GM19438 (cell line): Measurements from ENCODE around the gene ZBTB46.
"Not testable (repeated sequence)": the region's sequence is repeated elsewhere in the genome, so short reads cannot be mapped to it uniquely, and the experiment has no call there.

Source experiments
- ATAC-seq: cut with Tn5 transposase; IDR thresholded peaks from one replicate; pipeline ENCODE4 v1.9.1; 2021; ENCODE audit warnings: low read depth; ENCODE audit not compliant: unreplicated experiment

ZBTB46 gene

GRCh38 chr20:63819224-63819921 lies 11.7 kb downstream of the ZBTB46 start:
- no peak for ATAC-seq

- ATAC-seq: no peak
These were observed 15.3 kb downstream of the ZBTB46 start for GRCh38 chr20:63815615-63816253.

GRCh38 chr20:63814891-63815614 lies 16.0 kb downstream of the ZBTB46 start:
- no peak for ATAC-seq

GRCh38 chr20:63811491-63811875 lies 19.6 kb downstream of the ZBTB46 start:
- ATAC-seq: no peak

GRCh38 chr20:63810730-63811490 lies 20.2 kb downstream of the ZBTB46 start:
- no peak for ATAC-seq

- ATAC-seq: no peak
These were observed 21.2 kb downstream of the ZBTB46 start for GRCh38 chr20:63809856-63810255.

GRCh38 chr20:63808964-63809674 lies 21.9 kb downstream of the ZBTB46 start:
- no peak for ATAC-seq

- no peak for ATAC-seq
These were observed 22.8 kb downstream of the ZBTB46 start for GRCh38 chr20:63808145-63808724.

- ATAC-seq: no peak
These were observed 23.4 kb downstream of the ZBTB46 start for GRCh38 chr20:63807654-63808053.

GRCh38 chr20:63804308-63804636 lies 26.8 kb downstream of the ZBTB46 start:
- no peak for ATAC-seq

- ATAC-seq: no peak
These were observed 28.4 kb downstream of the ZBTB46 start for GRCh38 chr20:63802469-63803240.

GRCh38 chr20:63801174-63801573 lies 29.9 kb downstream of the ZBTB46 start:
- ATAC-seq: not testable (repeated sequence)

- ATAC-seq: not testable (repeated sequence)
These were observed 30.7 kb downstream of the ZBTB46 start for GRCh38 chr20:63800411-63800810.

- not testable (repeated sequence) for ATAC-seq
These were observed 31.9 kb downstream of the ZBTB46 start for GRCh38 chr20:63799127-63799526.

- not testable (repeated sequence) for ATAC-seq
These were observed 33.9 kb downstream of the ZBTB46 start for GRCh38 chr20:63797175-63797574.

GRCh38 chr20:63795178-63795830 lies 35.8 kb downstream of the ZBTB46 start:
- ATAC-seq: no peak

GRCh38 chr20:63794614-63795013 lies 36.5 kb downstream of the ZBTB46 start:
- ATAC-seq: no peak

GRCh38 chr20:63792866-63793265 lies 38.2 kb downstream of the ZBTB46 start:
- ATAC-seq: no peak
